Measurements from ENCODE around the gene AGAP3. TPM values are rescaled to one million over a fixed set of nuclear protein-coding genes. Genes with fewer than 3 reads are reported as not detected.

AGAP3 gene
- total RNA-seq, 1 donor from 2014 or later: 99.7 TPM

GRCh38 chr7:151073990-151074389 is 12.3 kb upstream of the AGAP3 start:
- no peak for DNase-seq (ENCODE audit: extremely low read depth, low read depth, low spot score)

GRCh38 chr7:151074817-151075661 is 11.2 kb upstream of the AGAP3 start:
- DNase-seq (ENCODE audit: extremely low read depth, low read depth, low spot score): no peak

- no peak for DNase-seq (ENCODE audit: extremely low read depth, low read depth, low spot score)
Observed at GRCh38 chr7:151075662-151075971, 10.7 kb upstream of the AGAP3 start.

GRCh38 chr7:151075978-151076426 is 10.3 kb upstream of the AGAP3 start:
- no peak for DNase-seq (ENCODE audit: extremely low read depth, low read depth, low spot score)

GRCh38 chr7:151076863-151077704 is 9.2 kb upstream of the AGAP3 start:
- no peak for DNase-seq (ENCODE audit: extremely low read depth, low read depth, low spot score)

- no peak for DNase-seq (ENCODE audit: extremely low read depth, low read depth, low spot score)
Observed at GRCh38 chr7:151077705-151078232, 8.5 kb upstream of the AGAP3 start.

- DNase-seq (ENCODE audit: extremely low read depth, low read depth, low spot score): no peak
Observed at GRCh38 chr7:151078233-151079040, 7.8 kb upstream of the AGAP3 start.

GRCh38 chr7:151079199-151079910 is 6.9 kb upstream of the AGAP3 start:
- no peak for DNase-seq (ENCODE audit: extremely low read depth, low read depth, low spot score)

GRCh38 chr7:151080067-151080521 is 6.2 kb upstream of the AGAP3 start:
- DNase-seq (ENCODE audit: extremely low read depth, low read depth, low spot score): no peak

- DNase-seq (ENCODE audit: extremely low read depth, low read depth, low spot score): no peak
Observed at GRCh38 chr7:151080522-151081169, 5.6 kb upstream of the AGAP3 start, which contains the start of gene FASTK. Gene FASTK (minus strand): TSS chr7:151080809. CDS start chr7:151080766, 43 bp downstream.

GRCh38 chr7:151081170-151082101 is 4.8 kb upstream of the AGAP3 start:
- no peak for DNase-seq (ENCODE audit: extremely low read depth, low read depth, low spot score)

- DNase-seq (ENCODE audit: extremely low read depth, low read depth, low spot score): no peak
Observed at GRCh38 chr7:151082141-151083070, 3.9 kb upstream of the AGAP3 start.

- DNase-seq (ENCODE audit: extremely low read depth, low read depth, low spot score): no peak
Observed at GRCh38 chr7:151083071-151083823, 3.0 kb upstream of the AGAP3 start, which contains the start of gene TMUB1. Gene TMUB1 (minus strand): TSS chr7:151083493. CDS start chr7:151082563, 930 bp downstream.

GRCh38 chr7:151083824-151084160 is 2.5 kb upstream of the AGAP3 start:
- no peak for DNase-seq (ENCODE audit: extremely low read depth, low read depth, low spot score)

GRCh38 chr7:151085329-151085690 is 965 bp upstream of the AGAP3 start:
- no peak for DNase-seq (ENCODE audit: extremely low read depth, low read depth, low spot score)

GRCh38 chr7:151086802-151087244 is 548 bp downstream of the AGAP3 start:
- DNase-seq (ENCODE audit: extremely low read depth, low read depth, low spot score): no peak
